Endothelial cell of umbilical vein (primary cell): Measurements from ENCODE around the gene OPCML. TPM values are rescaled to one million over a fixed set of nuclear protein-coding genes. Genes with fewer than 3 reads are reported as not detected.

ENCODE experiments used
- BruUV-seq: library from RNA; stranded (reverse); fragments of 400-500 nt; replicated peaks from 2 replicates; lab custom pipeline; 2021; lab: Mats Ljungman, UMichigan
- CTCF ChIA-PET: fragments of 300-600, 350-600 bp; sonication (Branson Sonifier 250); formaldehyde crosslinking; loops from one replicate; lab custom pipeline; 2021; ENCODE audit warnings: antibody characterized with exemption, inconsistent platforms; lab: Charles Lee
- POLR2A ChIA-PET: fragments of 300-600, 350-600 bp; sonication (Branson Sonifier 250); formaldehyde crosslinking; loops from one replicate; lab custom pipeline; 2021; ENCODE audit warnings: antibody characterized with exemption, inconsistent platforms; lab: Charles Lee
- DNase-seq: peaks from one replicate; pipeline ENCODE4 v3.0.0-alpha.2; 2011; ENCODE audit warnings: low read depth, low spot score
- FAIRE-seq: peaks from 2 replicates; lab custom pipeline; 2011; peaks lifted over from hg19 to GRCh38; lab: Jason Lieb, UNC
- H2AFZ ChIP-seq: 2 replicates; pipeline ENCODE4 v1.6.0; 2012; ENCODE audit warnings: low read depth, low read length, control low read depth, inconsistent platforms
- H3K27ac ChIP-seq: 2 replicates; pipeline ENCODE4 v1.5.1; 2011; ENCODE audit warnings: low read depth, mild to moderate bottlenecking, control low read depth, low read length, moderate library complexity; ENCODE audit not compliant: insufficient read depth
- H3K27me3 ChIP-seq, 2 experiments: 2 replicates each; pipeline versions ENCODE4 v1.6.0 to v1.6.1; 2011; ENCODE audit warnings: low read length in 2 of 2, mixed read lengths in 1 of 2; ENCODE audit not compliant: control insufficient read depth in 2 of 2, insufficient read depth in 2 of 2
- H3K36me3 ChIP-seq, 2 experiments: 2 replicates in 1 of 2; 3 replicates in 1 of 2; pipeline ENCODE4 v1.5.1; 2011; ENCODE audit warnings: low read length in 2 of 2, mild to moderate bottlenecking in 1 of 2, moderate library complexity in 1 of 2; ENCODE audit not compliant: control insufficient read depth in 2 of 2, insufficient read depth in 2 of 2; ENCODE audit errors: extremely low read depth in 1 of 2
- H3K4me1 ChIP-seq: 3 replicates; pipeline ENCODE4 v1.5.1; 2011; ENCODE audit warnings: mild to moderate bottlenecking, low read length; ENCODE audit not compliant: control insufficient read depth, insufficient read depth; ENCODE audit errors: extremely low read depth
- H3K4me2 ChIP-seq: 2 replicates; pipeline ENCODE4 v1.6.1; 2011; ENCODE audit warnings: low read length, control low read depth, mixed read lengths; ENCODE audit not compliant: insufficient read depth
- H3K4me3 ChIP-seq, 3 experiments: fragments of 200-600 bp in 1 of 3; sonication (generic), shearing (Covaris generic) in 1 of 3; replicated peaks in 1 of 3; 2 replicates each; pipeline ENCODE4 v1.5.1; 2011 to 2016; ENCODE audit warnings: control low read depth in 3 of 3, low read length in 3 of 3, mild to moderate bottlenecking in 2 of 3, inconsistent platforms in 1 of 3, low read depth in 1 of 3, moderate library complexity in 1 of 3; ENCODE audit not compliant: insufficient read depth in 1 of 3
- H3K79me2 ChIP-seq: 2 replicates; pipeline ENCODE4 v1.6.0; 2012; ENCODE audit warnings: low read length, inconsistent platforms; ENCODE audit not compliant: control insufficient read depth, insufficient read depth
- H3K9ac ChIP-seq: replicated peaks from 2 replicates; pipeline ENCODE3; 2011; ENCODE audit warnings: low read length, control low read depth; ENCODE audit not compliant: insufficient read depth; ENCODE audit errors: extremely low read depth
- H3K9me1 ChIP-seq: replicated peaks from 3 replicates; pipeline ENCODE4 v1.6.0; 2011; ENCODE audit warnings: mild to moderate bottlenecking, low read length; ENCODE audit not compliant: control insufficient read depth, insufficient read depth; ENCODE audit errors: extremely low read depth
- H3K9me3 ChIP-seq: replicated peaks from 2 replicates; pipeline ENCODE4 v1.5.1; 2012; ENCODE audit warnings: low read length, inconsistent platforms; ENCODE audit not compliant: control insufficient read depth, insufficient read depth
- H4K20me1 ChIP-seq: replicated peaks from 2 replicates; pipeline ENCODE3; 2011; ENCODE audit warnings: mild to moderate bottlenecking, low read length; ENCODE audit not compliant: control insufficient read depth, insufficient read depth; ENCODE audit errors: extremely low read depth
- EZH2 ChIP-seq: IDR thresholded peaks from 2 replicates; pipeline ENCODE4 v1.6.1; 2012; ENCODE audit warnings: borderline replicate concordance, low read depth, mild to moderate bottlenecking, moderate library complexity, low read length, inconsistent platforms; ENCODE audit not compliant: severe bottlenecking
- FOS ChIP-seq: IDR thresholded peaks from 2 replicates; pipeline ENCODE4 v1.6.1; 2011; ENCODE audit warnings: mild to moderate bottlenecking, low read length, moderate library complexity, borderline replicate concordance; ENCODE audit not compliant: insufficient read depth
- GATA2 ChIP-seq: IDR thresholded peaks from 2 replicates; pipeline ENCODE4 v1.7.0; 2011; ENCODE audit warnings: low read depth, mild to moderate bottlenecking, moderate library complexity, mixed read lengths, low read length; ENCODE audit not compliant: insufficient read length, insufficient read depth
- JUN ChIP-seq: IDR thresholded peaks from 2 replicates; pipeline ENCODE4 v1.6.1; 2011; ENCODE audit warnings: borderline replicate concordance, low read depth; ENCODE audit not compliant: insufficient read length, insufficient read depth
- MYC ChIP-seq: IDR thresholded peaks from one replicate; pipeline ENCODE4 v1.6.1; 2011; ENCODE audit warnings: mild to moderate bottlenecking, low read depth, low read length
- POLR2A ChIP-seq: IDR thresholded peaks from 2 replicates; pipeline ENCODE4 v1.6.1; 2012; ENCODE audit warnings: low read depth, mild to moderate bottlenecking, control low read depth, low read length
- POLR2AphosphoS5 ChIP-seq: IDR thresholded peaks from 2 replicates; pipeline ENCODE4 v1.6.1; 2012; ENCODE audit warnings: low read depth, mild to moderate bottlenecking, control low read depth, low read length, moderate library complexity; ENCODE audit not compliant: insufficient read depth
- dilution Hi-C: fragments of 300-500 bp; cut with MboI; formaldehyde crosslinking; loops from one replicate; pipeline ENCODE4 v1.15.0; 2019; ENCODE audit warnings: low sequenced_read_pairs; ENCODE audit not compliant: extremely low pct_ligation_motif_present
- intact Hi-C: fragments of 100-400 bp; cut with micrococcal nuclease; formaldehyde crosslinking; loops from one replicate; pipeline ENCODE4 v1.10.0; 2022
- polyA plus RNA-seq, 4 experiments: library from polyadenylated mRNA; depleted of rRNA in 3 of 4; stranded (reverse) in 3 of 4; unstranded in 1 of 4; fragments of >200 nt; gene quantifications; 2 replicates each; pipeline versions ENCODE4 v1.2.1 to v1.2.3, GENCODE V29; 2011 to 2012; ENCODE audit warnings: missing spikeins in 1 of 4
- total RNA-seq: library from RNA; stranded (reverse); gene quantifications from 2 replicates; pipeline ENCODE4 v1.2.3, GENCODE V29; 2021
- TF ChIP-seq, protein P1 (sequence below): IDR thresholded peaks from 2 replicates; pipeline ENCODE4 v1.6.1; 2011; ENCODE audit not compliant: insufficient read depth, insufficient read length

The OPCML gene
- total and polyA plus RNA-seq, 2 donors (not counting 3 experiments of a cell fraction or from before 2014, with no cell fraction given), result not detected

DNA sequence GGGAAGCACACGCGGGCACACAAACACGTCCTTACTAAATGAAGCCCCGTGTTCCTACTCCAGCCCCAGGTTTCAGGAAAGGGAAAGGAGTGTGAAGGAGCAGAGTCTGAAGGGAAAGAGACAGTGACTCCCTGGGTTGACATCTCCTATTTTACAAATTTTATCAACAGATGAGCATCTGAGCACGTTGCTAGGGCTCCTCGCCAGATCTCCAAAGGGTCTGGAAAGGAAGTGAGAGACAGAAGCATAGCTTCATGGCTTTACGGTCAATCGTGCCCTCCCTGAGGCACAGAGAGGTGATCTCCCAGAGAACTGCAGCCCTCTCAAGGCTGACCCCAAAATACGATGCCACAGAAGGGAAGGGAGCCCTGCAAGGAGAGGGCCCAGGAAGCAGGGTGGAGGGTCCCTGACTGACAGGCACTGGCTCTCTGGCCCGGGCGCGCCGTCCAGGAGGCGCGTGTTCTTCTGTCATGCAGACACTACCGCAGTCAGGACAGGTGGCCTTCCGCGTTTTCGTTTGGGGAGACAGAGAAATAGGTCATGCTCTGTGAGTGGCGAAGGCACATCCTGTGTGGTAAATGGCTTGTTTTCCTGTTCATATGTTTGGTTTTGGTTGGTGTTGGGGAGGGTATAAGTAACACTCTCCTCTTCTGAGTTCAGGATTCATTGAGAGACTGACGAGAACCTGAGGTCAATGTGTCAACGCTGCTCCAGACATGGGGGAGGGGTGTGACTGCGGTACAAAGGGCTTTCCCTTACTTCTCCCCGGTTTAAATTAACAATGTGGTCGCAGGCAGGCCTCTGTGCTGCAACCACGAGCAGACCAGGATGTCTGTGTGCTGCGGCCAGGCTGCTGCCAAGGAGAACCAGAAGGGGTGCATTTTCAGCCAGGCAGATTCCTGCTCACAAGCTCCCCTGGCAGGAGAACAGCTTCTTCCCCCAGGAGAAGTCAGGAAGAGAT lies 813.3 kb downstream of the OPCML start:
- BruUV-seq, result no TSS peak

DNA sequence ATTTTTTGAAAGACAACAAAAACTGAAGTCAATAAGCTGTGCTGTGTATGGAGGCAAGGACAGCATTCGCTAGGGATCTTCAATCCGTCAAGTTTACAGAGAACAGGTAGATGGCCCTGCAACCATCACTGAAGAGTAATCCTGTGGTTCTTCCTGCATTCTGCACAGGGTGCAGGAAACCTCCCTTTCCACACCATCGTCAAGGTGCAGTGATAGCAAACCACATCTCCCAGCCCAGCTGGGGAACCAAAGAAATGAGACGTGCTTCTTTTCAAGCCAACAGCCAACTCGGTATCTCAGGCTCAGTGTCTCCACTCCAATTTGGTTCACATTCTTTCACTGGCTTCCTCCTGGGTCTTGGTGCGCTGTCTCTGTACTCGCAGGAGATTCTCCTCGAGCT lies 814.5 kb downstream of the OPCML start:
- DNase-seq (no peak), FAIRE-seq (no peak)
- POLR2A ChIA-PET, result no interaction called here
- TF ChIP-seq EZH2 (no peak), POLR2AphosphoS5 (no peak), FOS (no peak), POLR2A (no peak), GATA2 (no peak), JUN (no peak)
- H3K4me1 ChIP-seq, result no peaks in the 10 kb centered on the region
- no TSS peak for BruUV-seq
- no peaks in the 10 kb centered on the region for H3K36me3 ChIP-seq
- no peaks in the 10 kb centered on the region for H3K79me2 ChIP-seq
- H3K9me1 ChIP-seq, result no peaks in the 10 kb centered on the region
- H2AFZ ChIP-seq, result no peak overlapping the region
- H4K20me1 ChIP-seq, result no peaks in the 10 kb centered on the region
- intact Hi-C loops, result no loop called here
- dilution Hi-C loops, result no loop called here
- no peaks in the 10 kb centered on the region for H3K27me3 ChIP-seq
- CTCF ChIA-PET, result no interaction called here
- H3K4me2 ChIP-seq, result no peak overlapping the region
- peaks cover 4% of the 10 kb centered on the region for H3K9me3 ChIP-seq
- no peak overlapping the region for H3K4me3 ChIP-seq
- H3K27ac ChIP-seq, result no peak overlapping the region
- H3K9ac ChIP-seq, result no peak overlapping the region

More for the DNA sequence above, 813.3 kb downstream of the OPCML start:
- Histone ChIP-seq H3K27ac (no peak overlapping the region), H3K27me3 (no peaks in the 10 kb centered on the region), H3K9ac (no peak overlapping the region), H2AFZ (no peak overlapping the region), H3K9me3 (peaks cover 6% of the 10 kb centered on the region), H3K79me2 (no peaks in the 10 kb centered on the region), H3K9me1 (no peaks in the 10 kb centered on the region), H3K4me2 (no peak overlapping the region), H4K20me1 (no peaks in the 10 kb centered on the region), H3K4me1 (no peaks in the 10 kb centered on the region), H3K36me3 (no peaks in the 10 kb centered on the region), H3K4me3 (no peak overlapping the region)
- TF ChIP-seq, protein P1, sequence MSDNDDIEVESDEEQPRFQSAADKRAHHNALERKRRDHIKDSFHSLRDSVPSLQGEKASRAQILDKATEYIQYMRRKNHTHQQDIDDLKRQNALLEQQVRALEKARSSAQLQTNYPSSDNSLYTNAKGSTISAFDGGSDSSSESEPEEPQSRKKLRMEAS, result no peak
- TF ChIP-seq FOS (no peak), MYC (no peak), POLR2AphosphoS5 (no peak), GATA2 (no peak)
- DNase-seq (no peak), FAIRE-seq (no peak)
- ChIA-PET CTCF (no interaction called here), POLR2A (no interaction called here)
- dilution Hi-C loops (no loop called here), intact Hi-C loops (no loop called here)
